ENCODE measurements around the gene FEN1.

Gene FEN1

DNA sequence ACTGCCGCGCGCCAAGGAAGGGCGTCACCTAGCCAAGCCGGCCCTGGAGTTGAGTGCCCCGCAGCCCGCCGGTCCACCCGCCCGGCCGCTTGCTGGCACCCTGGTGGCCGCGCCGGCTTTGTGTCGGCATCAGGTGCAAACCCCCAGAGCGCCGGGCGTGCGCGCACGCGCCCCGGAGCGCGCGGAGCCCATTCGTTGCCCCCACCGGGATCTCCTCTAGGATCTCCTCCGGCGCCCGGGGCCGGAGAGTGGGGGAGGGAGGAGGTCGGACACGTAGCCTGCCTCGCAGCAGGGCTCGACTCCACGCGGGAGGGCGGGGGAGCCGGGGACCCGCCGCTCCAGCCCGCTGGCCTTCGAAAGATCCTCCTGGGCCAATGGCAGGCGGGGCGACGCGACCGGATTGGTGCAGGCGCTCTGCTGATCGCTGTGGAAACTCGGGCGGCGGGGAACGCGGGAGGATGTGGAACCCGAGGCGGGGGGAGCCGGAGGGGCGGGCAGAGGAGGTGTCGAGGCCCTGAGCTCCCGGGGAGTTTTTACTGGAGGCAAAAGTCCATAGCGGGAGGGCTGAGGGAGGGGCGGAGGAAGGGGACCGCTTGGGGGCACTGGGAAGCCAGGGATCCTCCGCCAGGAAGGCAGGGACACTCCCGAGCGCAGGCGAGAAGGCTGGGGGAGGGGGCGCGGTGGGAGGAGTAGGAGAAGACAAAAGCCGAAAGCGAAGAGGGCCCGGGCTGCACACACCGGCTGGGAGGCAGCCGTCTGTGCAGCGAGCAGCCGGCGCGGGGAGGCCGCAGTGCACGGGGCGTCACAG is 35.1 kb downstream of the FEN1 start, which contains the start of gene FADS2:
Gene FADS2 (plus strand): TSS at position 730 of the 808 bp plus-strand sequence. CDS start 91 bp downstream, outside the sequence.
- DNase-seq, result peak; percentile 97

DNA sequence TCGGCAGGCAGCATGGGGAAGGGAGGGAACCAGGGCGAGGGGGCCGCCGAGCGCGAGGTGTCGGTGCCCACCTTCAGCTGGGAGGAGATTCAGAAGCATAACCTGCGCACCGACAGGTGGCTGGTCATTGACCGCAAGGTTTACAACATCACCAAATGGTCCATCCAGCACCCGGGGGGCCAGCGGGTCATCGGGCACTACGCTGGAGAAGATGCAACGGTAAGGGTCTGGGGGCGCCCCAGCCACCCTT is 35.6 kb downstream of the FEN1 start:
- no peak for DNase-seq

DNA sequence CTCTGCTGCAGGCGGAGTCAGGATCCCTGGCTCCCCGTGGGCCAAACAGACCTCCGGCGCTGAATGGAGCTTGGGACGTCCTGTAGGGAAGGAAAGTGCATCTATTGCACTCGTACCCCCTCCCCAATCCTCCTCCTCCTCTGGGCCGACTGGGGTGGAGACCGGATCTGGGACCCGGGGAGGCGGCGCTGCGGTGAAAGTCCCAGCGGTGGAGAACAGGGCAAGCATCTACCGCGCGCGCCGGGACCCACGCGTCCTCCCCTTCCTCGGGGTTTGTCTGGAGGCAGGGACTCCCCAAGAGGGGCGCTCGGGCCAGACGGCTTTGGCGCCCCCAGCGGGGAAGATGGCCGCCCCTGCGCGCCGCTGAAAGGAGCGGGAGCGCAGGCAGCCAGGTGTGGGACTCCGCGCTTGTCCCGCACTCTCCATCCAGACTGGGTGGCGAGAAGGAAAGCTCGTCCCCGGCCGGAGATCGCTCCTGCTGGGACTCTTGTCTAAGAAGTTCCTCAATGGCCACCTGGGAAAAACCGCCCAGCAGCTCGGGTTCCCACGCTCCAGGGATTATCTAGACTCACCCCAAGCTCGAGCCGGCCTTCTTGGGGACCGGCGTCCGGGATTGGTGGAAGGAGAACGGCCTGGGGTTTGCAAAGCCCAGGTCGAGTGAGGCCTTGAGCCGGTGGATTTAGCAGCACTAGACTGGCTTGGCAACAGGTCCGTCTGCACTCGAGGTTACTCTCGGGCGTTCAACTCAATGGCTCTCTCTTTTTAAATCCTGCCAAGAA is 36.1 kb downstream of the FEN1 start:
- DNase-seq, result peak; percentile 26

DNA sequence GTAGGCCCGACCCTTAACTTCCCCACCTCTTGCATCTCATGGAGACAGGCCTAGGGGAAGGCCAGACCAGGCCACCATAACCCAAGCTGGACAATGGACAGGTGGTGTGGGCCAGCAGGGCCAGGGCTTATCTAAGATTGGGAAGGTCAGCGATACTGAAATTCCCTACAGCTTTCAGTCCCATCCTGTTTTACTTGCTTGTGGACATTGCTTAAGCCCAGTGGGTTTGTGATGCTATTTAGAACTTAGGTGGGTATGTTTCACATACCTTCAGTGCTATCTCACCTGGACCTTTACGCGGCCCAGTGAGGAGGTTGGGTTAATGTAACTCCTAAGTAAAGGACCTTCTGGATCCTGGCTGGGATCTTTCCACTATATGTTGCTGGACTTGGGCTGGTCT is 37.1 kb downstream of the FEN1 start:
- no peak for DNase-seq

DNA sequence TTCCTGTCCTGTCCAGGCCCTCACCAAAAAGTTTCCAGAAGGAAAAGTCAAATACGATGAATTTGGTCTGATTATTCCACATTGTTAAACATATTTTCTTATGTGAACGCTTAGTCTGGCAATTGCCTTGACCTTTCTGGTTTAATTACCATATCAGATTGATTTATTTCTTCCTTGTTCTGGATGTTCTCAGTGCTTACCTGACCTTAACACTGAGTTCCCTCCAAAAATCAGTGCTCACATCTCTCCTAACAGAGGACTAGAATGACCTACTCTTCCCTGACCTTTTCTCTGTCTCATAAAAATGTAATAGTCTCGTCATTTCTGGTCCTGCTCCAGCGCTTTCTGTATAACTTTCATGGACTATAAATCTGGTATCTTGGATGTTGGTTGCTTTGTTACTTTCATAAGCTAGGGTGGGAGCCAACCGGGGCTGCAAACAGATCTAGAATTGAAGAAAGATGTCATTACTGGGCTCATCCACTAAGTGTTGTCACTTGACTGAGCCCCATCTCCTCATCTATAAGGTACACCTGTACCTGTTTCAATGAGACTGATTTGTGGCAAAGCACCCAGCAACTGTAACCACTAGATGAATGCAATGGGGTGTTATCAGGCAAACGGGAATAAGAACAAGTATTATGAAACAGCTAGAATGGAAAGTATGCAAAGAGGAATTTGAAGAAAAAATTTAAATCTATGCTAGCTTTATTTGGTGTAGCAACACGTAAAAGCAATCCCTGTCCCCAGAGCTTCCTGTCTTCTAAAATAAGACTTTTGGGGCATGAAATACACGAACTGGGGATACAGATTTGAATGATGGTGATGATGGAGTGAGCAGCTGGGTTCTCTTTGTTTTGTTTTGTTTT is 37.8 kb downstream of the FEN1 start:
- DNase-seq, result no peak

DNA sequence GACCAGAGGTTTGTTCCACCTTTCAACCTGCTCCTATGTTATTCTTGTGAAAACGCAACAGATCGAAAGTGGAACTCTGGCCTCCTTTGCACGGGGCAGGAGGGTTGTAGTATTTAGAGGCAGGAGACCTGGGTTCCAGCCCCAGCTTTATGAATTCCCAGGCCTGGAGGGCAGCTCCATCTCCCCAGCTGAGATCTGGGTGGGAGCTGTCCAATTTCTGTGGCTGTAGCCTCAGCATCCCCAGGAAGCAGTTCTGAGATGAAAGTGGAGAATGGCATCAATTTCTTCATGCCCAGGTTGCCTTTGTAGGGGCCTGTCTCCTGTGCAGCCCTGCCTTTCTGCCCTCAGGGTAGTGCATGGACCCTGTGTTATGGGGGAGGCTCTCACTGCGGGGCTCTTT is 39.5 kb downstream of the FEN1 start:
- no peak for DNase-seq

DNA sequence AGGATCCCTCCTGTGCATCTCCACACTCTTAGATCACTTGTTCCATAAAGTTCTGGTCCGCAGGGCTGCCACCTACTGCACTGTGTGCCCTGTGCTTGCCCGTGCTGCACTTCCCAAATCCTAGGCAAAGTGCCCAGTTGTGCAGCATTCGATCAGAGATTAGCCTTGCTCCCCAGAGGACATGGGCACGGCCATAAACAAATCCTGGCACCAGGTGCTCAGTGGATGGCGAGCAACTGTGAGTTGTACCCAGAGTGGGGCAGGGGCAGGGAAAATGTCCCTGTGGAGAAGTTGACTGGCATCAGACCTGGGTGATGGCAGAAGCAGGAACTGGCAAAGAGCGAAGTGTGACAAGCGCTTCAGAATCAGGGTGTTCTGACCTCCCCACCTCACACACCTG is 40.0 kb downstream of the FEN1 start:
- no peak for DNase-seq

DNA sequence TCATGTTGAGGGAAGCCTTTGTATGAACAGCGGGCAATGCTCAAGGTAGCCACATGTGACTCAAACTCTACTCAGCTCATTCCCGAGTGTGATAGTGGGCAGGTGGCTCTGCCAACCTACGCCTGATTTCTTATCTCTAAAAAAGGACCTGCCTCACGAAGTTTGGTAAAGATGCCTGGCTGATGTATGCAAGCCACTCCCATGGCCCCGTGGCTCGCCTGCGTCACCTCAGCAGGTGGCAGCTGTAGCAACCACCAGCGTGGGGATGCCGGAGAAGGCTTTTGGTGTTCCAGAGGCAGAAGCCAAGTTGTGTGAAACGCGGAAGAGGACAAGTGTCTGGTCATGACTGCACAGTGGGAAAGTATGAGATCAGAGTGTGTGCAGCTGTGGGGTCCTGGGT is 40.8 kb downstream of the FEN1 start:
- DNase-seq, result no peak

DNA sequence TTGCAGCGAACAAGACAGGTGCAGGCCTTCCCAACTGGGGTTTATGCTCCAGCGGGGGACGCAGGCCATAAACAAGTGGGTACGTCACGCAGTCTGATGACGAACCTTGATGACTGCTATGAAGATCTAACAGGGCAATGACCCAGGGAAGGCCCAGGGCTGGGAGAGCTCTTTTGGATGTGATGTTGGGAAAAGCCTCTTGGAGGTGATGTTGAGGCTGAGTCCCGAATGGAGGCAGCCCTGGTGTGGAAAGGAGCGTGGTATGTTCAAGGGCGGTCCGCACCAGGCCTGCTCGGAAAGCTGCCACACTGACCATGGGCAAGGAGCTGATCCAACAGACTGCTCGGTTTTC is 41.2 kb downstream of the FEN1 start:
- DNase-seq, result no peak

DNA sequence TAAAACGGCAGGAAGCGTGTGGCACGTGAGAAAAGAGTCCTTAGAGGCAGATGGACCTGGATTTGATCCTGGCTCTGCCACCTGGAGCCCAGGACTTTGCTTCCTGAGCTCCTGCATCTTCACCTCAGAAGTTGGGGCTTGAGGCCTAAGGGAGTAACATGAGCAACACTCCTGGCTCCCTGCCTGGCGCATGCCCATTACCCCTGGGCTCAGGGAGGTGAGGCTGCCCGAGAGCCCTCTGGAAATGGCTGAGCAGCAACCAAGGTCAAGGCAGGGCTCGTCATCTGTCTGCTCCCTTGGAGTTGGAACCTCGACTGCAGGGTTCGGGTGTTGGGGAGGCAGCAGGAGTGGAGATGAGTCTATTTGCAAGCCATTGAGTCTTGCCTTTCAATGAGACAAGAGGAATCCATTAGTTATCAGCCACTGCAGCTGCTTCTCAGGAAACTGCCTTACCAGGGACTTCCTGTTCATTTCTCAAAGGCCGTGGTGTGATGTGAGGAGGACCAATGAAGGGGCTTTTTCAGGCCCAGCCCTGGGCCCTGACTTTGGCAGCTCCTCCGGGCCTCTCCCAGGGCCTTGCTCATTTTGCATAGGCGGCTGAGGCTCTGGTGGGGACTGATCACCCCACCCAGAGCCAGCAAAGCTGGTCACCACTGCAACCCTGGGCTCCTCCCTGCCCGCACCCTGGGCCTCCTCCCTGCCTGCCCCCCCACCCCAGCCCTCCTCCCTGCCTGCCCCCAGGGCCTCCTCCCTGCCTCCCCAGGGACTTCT is 41.8 kb downstream of the FEN1 start:
- DNase-seq, result no peak

DNA sequence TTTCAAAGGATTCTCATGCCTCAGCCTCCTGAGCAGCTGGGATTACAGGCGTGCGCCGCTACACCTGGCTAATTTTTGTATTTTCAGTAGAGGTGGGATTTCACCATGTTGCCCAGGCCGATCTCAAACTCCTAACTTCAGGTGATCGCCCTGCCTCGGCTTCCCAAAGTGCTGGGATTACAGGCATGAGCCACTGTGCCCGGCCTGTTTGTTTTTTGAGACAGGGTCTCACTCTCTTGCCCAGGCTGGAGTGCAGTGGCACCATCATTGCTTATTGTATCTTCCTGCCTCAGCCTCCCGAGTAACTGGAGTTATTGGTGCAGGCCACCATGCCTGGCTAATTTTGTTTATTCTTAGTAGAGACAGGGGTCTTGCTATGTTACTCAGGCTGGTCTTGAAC is 43.5 kb downstream of the FEN1 start:
- DNase-seq, result no peak

DNA sequence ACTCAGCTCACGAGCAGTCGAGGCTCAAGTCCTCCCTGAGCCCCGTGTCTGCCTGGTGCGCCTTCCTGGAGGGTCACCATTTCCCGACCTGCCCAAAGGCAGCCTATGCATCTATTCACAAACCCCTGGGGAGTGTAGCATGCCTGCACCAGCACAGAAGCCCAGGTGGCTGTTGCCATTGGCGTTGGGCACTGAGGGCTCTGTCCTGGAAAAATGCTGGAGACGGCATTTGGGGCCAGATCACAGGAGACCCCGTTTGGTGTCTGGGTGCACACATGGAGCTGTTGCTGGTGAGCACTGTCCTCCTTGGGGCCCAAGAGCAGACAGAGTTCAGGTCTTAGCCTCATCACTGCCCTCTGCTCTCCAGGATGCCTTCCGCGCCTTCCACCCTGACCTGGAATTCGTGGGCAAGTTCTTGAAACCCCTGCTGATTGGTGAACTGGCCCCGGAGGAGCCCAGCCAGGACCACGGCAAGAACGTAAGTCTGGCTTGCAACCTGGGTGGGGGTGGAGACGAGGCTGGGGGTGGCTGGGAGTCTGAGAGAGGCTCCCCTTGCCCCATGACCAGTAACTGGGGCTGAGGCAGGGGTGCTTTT is 44.8 kb downstream of the FEN1 start:
- no peak for DNase-seq

DNA sequence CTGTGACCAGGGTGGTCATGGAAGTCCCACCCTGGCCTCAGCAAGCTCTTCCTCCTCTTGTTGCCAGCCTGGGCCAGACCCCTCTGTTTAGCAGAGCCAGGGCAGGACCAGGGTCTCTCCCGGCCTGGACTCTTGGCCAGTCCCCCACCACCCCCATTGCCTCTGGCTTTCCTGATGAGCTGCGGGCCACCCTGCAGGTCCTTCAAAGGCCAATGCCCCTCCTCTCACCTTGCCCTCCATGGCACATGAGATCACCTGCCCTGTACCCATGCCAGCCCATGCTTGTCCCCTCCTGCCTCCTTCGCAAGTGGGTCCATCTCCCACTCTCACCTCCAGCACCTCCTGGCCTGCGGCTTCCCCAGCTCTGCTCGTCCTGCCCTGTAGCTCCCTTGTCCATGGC is 45.8 kb downstream of the FEN1 start:
- no peak for DNase-seq

DNA sequence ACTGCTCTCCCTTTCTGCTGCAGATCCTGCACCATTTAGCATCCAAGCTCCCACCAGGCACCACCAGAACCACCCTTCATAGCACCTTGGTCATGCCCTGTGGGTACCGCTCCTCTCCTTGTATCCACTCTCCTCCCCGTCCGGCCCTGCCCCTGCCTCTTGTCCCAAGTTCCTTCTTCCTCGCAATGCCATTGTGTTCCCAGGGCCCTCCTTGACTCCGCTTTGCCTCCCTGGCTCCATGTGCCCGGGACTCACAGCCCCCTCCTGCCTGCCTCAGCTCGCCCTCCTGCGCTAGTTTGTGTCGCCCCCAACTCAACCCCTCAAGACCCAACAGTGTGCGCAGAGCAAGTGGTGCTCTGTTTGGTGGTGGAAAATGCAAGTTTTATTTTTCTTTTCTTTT is 46.2 kb downstream of the FEN1 start:
- no peak for DNase-seq

DNA sequence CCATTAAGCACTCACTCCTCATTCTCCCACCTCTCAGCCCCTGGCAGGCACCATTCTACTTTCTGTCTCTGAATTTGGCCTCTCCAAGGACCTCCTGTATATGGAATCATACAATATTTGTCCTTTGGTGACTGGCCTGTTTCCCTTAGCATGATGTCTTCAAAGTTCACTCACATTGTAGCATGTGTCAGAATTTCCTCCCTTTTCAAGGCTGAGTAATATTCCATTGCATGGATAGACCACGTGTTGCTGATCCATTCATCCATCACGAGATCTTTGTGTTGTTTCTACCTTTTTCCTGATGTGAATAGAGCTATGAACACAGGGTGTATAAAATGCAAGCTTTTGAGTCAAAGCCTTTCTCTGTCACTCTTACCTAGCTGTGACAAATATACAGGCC is 47.0 kb downstream of the FEN1 start:
- DNase-seq, result no peak

DNA sequence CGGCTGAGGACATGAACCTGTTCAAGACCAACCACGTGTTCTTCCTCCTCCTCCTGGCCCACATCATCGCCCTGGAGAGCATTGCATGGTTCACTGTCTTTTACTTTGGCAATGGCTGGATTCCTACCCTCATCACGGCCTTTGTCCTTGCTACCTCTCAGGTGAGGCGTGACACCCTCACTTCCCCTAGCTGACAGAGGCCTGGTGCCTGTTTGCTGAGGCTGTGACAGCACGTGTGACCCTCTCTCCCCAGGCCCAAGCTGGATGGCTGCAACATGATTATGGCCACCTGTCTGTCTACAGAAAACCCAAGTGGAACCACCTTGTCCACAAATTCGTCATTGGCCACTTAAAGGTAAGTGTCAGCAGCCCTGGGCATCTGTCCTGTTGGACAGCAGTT is 47.7 kb downstream of the FEN1 start:
- DNase-seq, result no peak

DNA sequence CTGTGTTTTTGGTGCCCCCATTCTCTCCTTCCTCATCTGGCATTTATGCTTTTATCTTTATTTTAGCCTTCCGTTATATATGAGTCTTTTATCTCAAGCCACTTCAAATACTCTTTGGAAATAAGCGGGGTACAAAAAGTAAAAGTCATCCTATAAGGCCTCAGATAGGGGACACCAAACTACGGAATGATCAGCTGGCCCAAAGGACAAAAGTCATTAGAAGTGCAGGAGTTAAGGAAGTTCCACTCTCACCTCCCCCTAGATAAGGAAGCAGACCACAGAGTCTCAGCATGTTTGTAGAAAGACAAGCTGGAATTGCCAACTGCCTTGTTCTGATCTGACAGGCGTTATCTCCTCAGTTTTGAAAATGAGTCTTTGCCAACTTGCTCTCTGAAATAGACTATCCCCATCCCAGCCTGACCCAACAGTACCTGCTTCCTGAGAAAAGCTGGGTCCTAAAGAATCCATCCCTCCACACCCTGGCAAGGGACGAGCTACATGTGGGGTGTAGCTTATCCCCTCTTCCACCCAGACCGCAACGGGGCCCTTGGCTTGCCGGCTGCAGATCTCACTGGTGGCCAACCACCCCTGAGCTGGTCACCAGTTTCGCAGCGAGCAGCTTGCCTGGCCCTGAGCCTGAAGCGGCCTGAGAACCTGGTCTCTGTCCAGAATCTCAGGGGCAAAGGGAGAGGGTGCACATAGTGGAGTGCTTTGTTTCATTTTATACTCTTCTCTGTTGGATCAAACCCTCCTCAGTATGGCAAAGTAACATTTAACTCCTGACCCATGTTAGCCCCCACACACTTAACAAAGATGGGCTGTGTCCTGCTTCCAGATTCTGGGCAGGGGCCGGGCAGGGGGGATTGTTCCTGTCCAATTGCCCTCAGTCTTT is 49.2 kb downstream of the FEN1 start:
- no peak for DNase-seq

DNA sequence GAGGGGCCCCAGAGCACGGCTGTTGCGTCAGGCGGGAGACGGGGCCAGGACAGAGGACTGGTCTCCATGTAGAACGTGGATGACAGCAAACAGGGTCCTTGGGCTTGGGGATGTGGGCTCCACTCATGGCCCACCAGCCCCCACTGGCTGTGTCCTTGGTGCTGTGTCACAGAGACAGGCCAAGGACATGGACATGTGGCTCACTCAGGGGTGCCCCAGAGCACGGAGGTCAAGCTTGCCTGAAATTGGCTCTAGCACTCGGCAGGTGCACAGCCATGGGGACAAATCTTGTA is 49.8 kb downstream of the FEN1 start:
- no peak for DNase-seq

DNA sequence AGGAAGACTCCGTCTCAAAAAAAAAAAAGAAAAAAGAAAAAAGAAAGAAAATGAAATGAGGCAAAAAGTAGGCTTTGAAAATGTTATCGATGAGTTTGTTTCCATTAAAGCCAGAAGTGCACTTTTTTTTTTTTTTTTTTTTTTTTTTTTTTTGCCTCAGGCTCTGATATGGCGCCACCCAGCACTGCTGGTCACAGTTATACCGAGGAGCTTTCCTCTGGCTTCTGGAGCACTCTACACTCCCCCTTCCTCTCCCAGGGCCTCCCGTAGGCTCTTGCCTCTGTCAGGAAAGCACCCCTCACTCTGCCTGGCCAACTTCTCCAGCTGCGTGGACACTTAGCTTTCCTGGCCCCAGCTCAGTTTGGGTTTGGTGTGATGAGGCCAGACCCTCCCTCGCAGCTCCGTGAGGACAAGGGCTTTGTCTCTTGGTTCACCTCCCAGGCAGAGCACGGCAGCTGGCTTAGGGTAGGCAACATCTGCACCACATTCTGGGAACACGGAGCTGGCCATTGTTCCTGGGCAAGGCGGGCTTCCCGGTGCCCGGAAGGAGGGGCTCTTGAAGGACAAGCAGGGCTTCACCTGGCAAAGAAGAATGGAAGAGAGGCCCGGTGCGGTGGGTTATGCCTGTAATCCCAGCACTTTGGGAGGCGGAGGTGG is 52.3 kb downstream of the FEN1 start:
- DNase-seq, result no peak

DNA sequence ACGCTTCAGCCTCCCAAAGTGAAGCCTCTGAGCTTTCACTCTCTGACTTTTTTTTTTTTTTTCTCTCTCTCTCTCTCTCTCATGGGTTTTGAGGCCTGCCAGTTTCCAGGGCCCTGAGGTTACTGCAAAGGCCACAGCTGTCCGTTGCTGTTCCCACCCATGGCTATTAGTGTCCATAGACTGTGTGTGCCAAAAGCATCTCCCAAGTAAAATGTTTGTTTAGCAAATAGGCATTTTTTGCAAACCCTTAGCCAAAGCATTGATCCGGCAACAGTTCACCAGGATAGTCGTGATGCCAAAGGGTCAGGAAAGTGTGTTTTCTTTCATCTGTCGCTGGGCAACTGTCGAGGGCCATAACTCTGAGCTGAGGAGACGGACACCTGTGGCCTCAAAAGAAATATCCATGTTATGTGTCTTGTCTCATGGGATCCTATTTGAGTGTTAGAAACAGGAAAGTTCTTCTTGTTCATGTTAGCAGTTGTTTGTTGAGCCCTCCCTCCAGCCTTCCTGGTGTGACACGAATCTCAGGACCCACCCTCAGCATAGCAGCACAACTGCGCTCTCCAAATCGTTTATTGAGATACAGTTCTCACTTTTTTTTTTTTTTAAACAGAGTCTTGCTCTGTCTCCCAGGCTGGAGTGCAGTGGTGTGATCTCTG is 53.8 kb downstream of the FEN1 start:
- DNase-seq, result no peak

All from NCI-H510A (cell line).